ENCODE measurements around the gene RILPL2.
"Not testable (repeated sequence)": the region's sequence is repeated elsewhere in the genome, so short reads cannot be mapped to it uniquely, and the experiment has no call there.

DNA sequence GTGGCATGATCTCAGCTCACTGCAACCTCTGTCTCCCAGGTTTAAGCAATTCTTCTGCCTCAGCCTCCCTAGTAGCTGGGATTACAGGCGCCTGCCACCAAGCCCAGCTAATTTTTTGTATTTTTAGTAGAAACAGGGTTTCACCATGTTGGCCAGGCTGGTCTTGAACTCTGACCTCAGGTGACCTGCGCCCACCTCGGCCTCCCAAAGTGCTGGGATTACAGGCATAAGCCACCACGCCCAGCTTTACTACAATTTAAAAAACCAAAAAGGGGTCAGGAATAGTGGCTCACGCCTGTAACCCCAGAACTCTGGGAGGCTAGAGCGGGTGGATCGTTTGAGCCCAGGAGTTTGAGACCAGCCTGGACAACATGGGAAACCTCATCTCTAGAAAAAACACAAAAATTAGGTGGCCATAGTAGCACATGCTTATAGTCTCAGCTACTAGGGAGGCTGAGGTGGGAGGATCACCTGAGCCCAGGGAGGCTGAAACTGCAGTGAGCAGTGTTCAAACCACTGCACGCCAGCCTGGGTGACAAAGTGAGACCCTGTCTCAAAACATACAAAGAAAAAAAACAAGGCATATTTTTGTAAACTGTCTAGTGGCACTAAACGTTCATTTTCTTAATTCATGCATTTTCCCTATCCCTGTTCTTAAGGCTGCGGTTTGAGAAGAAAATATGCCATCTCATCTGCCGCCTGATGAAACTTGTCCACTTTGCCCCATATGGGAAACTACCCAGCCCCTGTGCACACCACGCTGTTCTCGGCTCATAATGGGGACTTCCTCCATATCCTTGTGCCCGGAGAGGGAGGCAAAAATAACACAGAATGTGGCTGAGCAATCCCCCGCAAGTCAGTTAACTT is 4.3 kb downstream of the RILPL2 start:
- not testable (repeated sequence) for TF ChIP-seq ZNF384, NFRKB (IDR thresholded peaks at IDR 0.05)
